Endometrium (tissue), 2 donors: ENCODE data around the gene PDE2A.

ENCODE experiments used
- FAIRE-seq: peaks from 2 replicates; lab custom pipeline; 2012; peaks lifted over from hg19 to GRCh38; lab: Jason Lieb, UNC
- donor health status: control.
- donor health status: control.

PDE2A gene

GRCh38 chr11:72682858-72683243 is 8.6 kb upstream of the PDE2A start:
- no peak for FAIRE-seq

DNA sequence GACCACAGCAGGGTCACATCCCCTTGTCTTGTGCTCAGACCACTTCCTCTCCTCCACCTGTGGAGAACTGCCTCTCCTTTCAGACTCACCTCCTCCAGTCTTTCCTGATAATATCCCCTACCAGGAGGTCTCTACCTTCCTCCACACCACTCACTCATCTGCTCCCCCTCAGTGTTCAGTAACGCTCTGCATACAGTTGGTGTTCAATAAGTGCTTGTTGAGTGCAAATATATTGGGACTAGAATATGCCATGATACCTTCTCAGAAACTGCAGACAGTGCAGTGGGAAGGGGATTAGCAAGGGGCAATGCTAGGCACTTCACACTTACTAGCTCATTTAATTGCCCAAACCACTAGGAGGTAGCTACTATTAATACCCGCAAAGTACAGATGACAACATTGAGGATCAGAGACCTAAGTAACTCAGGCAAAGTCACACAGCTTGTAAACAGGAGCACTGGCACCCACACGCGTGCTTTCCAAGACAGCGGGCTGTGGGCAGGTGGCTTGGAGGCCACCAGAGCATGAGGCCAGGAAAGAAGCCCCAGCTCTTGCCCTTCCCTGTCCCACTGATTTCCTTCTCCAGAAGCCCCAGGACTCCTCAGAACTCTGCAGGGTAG is 8.1 kb upstream of the PDE2A start:
- FAIRE-seq = no peak

- FAIRE-seq = no peak
Measured at GRCh38 chr11:72681226-72682153, 7.3 kb upstream of the PDE2A start.

GRCh38 chr11:72680624-72681158 is 6.5 kb upstream of the PDE2A start:
- no peak for FAIRE-seq

GRCh38 chr11:72679869-72680268 is 5.6 kb upstream of the PDE2A start:
- FAIRE-seq = no peak

- FAIRE-seq = no peak
Measured at GRCh38 chr11:72678524-72678923, 4.3 kb upstream of the PDE2A start.

DNA sequence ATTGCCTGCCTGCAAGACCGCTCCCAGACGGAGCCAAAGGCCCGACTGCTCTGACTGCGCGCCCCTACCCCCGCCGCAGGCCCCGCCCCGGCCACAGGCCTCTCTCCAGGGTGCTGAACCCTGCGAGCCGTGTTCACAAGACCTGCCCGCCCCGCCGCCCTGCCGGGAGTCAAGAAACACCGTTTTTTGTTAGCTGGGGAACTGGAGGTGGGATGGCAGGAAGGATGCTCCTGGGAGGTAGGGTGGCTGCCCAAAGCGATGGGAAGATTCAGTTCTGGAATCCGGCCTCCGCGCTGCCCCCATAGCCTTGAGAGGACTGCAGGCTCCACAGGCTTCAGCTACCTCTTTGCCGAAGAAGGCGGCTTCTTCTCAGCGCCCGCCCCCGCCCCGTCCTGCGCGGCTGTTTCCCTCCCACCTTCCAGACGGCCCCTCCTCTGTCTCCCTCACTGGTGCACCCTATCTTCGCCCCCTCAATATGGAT is 2.7 kb upstream of the PDE2A start:
- FAIRE-seq = no peak

- no peak for FAIRE-seq
Measured at GRCh38 chr11:72675221-72675620, 999 bp upstream of the PDE2A start.

- FAIRE-seq = no peak
Measured at GRCh38 chr11:72673284-72673942, 809 bp downstream of the PDE2A start.

- no peak for FAIRE-seq
Measured at GRCh38 chr11:72672597-72673238, 1.5 kb downstream of the PDE2A start.

DNA sequence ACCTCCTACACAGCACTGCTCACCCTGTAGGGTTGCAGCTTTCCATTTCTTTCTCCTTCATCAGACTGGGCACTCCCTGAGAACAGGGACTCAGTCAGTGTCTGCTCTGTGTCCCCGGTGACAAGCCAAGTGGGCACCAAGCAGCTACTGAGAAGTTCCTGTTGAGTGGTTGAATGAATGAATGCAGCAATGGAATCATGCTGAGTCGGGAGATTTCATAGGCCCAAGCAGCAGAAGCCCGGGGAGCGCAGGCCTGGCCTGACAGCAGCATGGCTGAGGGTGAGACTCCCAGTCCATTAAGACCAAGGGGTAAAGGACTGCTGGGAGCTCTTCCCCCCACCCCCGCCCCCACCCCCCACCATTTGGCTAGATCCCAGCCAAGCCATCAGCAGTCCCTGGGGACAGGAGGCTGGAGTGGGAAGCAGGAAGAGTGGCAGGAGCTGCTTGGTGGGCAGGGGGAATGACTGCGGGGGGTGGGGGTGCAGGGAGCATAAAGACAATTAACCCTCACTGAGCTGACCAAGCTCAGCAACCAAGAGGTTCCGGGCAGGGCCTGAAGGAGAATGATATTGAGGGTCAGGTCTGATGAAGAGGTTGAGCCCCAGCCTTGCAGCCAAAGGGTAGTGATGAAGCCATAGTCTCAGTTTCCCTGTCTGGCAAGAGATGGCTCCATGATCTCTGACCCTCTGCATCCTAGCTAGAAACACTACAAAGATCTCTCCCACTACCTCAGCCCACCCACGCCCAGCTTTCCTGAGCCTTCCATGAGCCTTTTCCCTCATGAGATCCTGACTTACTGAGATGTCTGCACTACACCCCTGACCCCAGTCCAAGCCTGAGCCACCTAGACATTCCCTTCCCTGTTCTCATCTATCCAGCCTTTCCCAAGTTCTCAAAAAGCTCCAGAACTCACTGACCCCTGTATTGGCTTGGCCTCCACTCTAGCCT is 2.8 kb downstream of the PDE2A start:
- FAIRE-seq = no peak

DNA sequence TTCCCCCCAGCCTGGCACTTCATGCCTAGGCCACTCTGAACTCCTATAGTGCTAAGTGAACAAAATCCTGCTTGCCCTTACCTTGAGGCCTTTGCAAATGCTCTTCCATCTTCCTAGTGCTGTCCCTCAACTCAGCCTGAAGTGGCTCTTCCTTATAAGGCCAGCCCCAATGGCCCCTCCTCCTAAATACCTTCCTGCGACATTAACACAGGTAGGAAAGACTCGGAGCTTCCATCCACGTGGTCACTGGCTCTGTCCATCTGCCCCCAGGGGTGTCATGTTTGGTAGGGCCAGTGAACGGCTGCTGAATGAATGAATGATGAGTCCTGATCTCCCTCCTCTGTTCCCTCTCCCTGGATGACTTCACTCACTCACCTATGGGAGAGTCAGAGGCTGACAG is 4.2 kb downstream of the PDE2A start:
- FAIRE-seq = no peak

GRCh38 chr11:72669527-72669926 is 4.7 kb downstream of the PDE2A start:
- no peak for FAIRE-seq

GRCh38 chr11:72668629-72669347 is 5.4 kb downstream of the PDE2A start:
- no peak for FAIRE-seq

DNA sequence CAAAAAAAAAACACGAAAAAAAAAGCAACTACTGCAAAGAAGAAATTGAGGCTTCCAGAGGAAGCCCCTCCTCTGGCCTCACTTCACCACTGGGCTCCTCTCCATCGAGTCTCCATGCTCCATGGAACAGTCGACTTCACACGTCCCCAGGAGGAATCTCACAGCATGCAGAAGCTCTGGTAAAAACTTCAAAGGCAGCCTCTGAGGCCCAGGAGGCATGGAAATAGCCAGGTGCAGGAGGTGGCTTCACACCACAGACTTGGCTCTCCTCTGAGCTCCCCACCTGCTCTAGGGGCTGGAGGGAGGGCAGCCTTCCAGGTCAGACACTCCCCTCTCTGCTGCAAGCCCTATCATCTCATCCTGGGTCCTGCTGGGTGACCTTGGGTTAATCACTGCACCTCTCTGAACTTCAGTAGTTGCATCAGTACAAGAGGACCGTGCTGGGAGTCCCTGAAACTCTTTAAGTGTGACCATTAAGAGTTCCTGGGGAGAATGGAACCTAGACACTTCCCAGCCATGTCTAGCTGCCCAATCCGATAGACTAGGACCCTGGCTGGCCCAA is 8.2 kb downstream of the PDE2A start:
- FAIRE-seq = no peak

GRCh38 chr11:72662036-72662435 is 12.2 kb downstream of the PDE2A start:
- FAIRE-seq = no peak

GRCh38 chr11:72661486-72661885 is 12.7 kb downstream of the PDE2A start:
- FAIRE-seq = no peak

DNA sequence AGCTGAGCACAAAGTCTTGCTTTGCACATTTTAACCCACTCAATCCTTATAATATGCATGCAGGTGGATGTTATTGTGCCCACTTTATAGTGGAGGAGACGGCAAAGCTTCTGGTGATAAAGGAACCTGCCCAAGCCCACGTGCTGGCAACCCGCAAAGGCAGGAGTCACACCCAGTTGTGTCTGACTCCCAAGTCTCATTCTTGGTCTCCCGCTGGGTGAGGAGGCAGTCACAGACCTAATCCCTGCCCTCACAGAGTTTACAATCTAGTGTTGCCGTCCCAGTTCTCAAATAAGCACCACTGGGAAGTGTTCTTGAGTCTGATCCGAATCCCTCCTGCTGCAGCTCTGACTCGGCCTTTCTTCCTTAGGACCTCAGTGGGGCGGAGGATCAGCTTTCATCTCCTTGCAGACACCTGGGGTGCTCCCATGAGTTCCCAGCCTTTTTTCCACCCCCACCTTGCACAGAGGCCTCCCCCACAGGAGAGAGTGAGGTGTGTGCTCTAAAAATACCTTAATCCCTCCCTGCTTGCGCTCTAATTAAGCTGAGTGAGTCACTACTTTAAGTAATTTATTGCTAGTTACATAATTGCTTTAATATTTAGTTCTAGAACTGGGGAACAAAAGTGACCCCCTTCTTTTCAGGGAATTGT is 15.1 kb downstream of the PDE2A start:
- no peak for FAIRE-seq

GRCh38 chr11:72657411-72658100 is 16.7 kb downstream of the PDE2A start:
- FAIRE-seq = no peak
